ENCODE data around the gene SYT8.

GRCh38 chr11:1843796-1844195, 9.0 kb downstream of the SYT8 start:
- TF ChIP-seq POLR2A (IDR thresholded peaks at IDR 0.05; ENCODE audit: low read depth) (no peak), CTCF (IDR thresholded peaks at IDR 0.05) (no peak), EP300 (IDR thresholded peaks at IDR 0.05) (no peak)
